Right lobe of liver (tissue), 4 donors: ENCODE data around the gene OPCML.

Source experiments
- POLR2A ChIP-seq: fragments of 450-650 bp; IDR thresholded peaks from one replicate; pipeline ENCODE4 v1.6.1; 2017; ENCODE audit warnings: antibody characterized with exemption, mild to moderate bottlenecking
- TF ChIP-seq, protein P1 (sequence below), 4 donors: fragments of 200-600 bp in 3 of 4; fragments of 450-650 bp in 1 of 4; IDR thresholded peaks; one replicate each; pipeline versions ENCODE4 v1.5.1 to v1.8.0; 2016 to 2022; ENCODE audit warnings: antibody characterized with exemption in 4 of 4, mild to moderate bottlenecking in 2 of 4
- donor health status: DM: no; HTN: no; CAD: no.
- donor health status: DM: no; HTN: no; CAD: no.
- donor health status: DM: no; HTN: yes; CAD: no.

DNA sequence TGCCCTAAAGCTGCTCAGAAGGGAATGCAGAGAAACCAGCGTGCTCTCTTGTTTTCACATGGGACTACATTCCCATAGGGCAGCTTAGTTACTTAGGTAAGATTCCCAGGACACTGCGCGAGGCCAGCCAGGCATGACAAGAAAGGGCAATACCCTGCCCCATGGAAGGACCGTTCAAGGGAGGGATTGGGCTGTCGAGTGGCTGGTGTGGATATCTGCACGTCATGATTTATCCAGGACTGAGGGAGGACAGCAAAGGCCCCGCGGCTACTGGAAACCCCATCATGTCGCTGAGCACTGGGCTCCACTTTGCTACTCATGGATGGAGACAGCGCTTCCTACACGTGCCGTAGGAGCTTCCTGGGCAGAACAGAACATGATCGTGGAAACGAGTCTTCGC, 169.4 kb downstream of the OPCML start:
- TF ChIP-seq, protein P1, sequence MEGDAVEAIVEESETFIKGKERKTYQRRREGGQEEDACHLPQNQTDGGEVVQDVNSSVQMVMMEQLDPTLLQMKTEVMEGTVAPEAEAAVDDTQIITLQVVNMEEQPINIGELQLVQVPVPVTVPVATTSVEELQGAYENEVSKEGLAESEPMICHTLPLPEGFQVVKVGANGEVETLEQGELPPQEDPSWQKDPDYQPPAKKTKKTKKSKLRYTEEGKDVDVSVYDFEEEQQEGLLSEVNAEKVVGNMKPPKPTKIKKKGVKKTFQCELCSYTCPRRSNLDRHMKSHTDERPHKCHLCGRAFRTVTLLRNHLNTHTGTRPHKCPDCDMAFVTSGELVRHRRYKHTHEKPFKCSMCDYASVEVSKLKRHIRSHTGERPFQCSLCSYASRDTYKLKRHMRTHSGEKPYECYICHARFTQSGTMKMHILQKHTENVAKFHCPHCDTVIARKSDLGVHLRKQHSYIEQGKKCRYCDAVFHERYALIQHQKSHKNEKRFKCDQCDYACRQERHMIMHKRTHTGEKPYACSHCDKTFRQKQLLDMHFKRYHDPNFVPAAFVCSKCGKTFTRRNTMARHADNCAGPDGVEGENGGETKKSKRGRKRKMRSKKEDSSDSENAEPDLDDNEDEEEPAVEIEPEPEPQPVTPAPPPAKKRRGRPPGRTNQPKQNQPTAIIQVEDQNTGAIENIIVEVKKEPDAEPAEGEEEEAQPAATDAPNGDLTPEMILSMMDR (IDR thresholded peaks at IDR 0.05): no peak
- no peak for TF ChIP-seq POLR2A
